HL-60 (cell line): ENCODE data around the gene GAK.

Source experiments
- DNase-seq, 2 experiments: peaks; one replicate each; pipeline ENCODE4 v3.0.0-alpha.2; 2010 to 2020; ENCODE audit warnings: low read depth in 1 of 2, low spot score in 1 of 2
- H3K27ac ChIP-seq: fragments of 250-450 bp; sonication (Bioruptor Pico); replicated peaks from 2 replicates; pipeline ENCODE4 v1.5.1; 2020; ENCODE audit warnings: mild to moderate bottlenecking, moderate library complexity
- H3K27me3 ChIP-seq: fragments of 250-450 bp; sonication (Bioruptor Pico); 2 replicates; pipeline ENCODE4 v1.5.1; 2021; ENCODE audit warnings: mild to moderate bottlenecking, moderate library complexity; ENCODE audit not compliant: insufficient read depth, poor library complexity, severe bottlenecking
- H3K4me3 ChIP-seq: replicated peaks from 2 replicates; pipeline ENCODE4 v1.5.1; 2011; ENCODE audit warnings: mild to moderate bottlenecking, control low read depth, low read length; ENCODE audit not compliant: insufficient read depth
- GABPA ChIP-seq: IDR thresholded peaks from 2 replicates; pipeline ENCODE4 v1.6.1; 2012; ENCODE audit warnings: low read depth
- POLR2AphosphoS5 ChIP-seq: IDR thresholded peaks from 2 replicates; pipeline ENCODE4 v1.6.1; 2012; ENCODE audit warnings: low read depth
- SPI1 ChIP-seq: IDR thresholded peaks from 2 replicates; pipeline ENCODE4 v1.6.1; 2012; ENCODE audit warnings: low read depth, mild to moderate bottlenecking, borderline replicate concordance
- TF ChIP-seq, protein P1 (sequence below): IDR thresholded peaks from one replicate; pipeline ENCODE4 v1.5.1; 2011; ENCODE audit warnings: low read length, control low read depth, inconsistent platforms; ENCODE audit not compliant: insufficient read depth
- TF ChIP-seq, protein P2 (sequence below): IDR thresholded peaks from 2 replicates; pipeline ENCODE4 v1.6.1; 2012; ENCODE audit warnings: low read depth; ENCODE audit not compliant: insufficient replicate concordance

Gene GAK

DNA sequence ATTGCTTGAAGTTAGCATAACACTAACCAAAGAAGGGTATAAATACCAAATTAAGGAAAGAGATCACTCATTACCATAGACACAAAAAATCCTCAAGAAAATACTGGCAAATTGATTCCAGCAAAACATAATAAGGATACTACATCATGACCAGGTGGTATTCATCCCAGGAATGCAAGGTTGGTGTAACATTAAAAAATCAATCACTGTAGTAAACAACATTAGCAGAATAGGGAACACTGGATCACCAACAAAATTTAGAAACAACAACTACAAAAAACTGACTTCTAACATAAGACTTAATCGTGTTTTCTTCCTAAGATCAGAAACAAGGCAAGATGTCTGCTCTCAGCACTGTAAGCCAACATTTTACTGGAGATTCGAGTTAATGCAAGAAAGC, 14.1 kb downstream of the GAK start:
- TF ChIP-seq, protein P1, sequence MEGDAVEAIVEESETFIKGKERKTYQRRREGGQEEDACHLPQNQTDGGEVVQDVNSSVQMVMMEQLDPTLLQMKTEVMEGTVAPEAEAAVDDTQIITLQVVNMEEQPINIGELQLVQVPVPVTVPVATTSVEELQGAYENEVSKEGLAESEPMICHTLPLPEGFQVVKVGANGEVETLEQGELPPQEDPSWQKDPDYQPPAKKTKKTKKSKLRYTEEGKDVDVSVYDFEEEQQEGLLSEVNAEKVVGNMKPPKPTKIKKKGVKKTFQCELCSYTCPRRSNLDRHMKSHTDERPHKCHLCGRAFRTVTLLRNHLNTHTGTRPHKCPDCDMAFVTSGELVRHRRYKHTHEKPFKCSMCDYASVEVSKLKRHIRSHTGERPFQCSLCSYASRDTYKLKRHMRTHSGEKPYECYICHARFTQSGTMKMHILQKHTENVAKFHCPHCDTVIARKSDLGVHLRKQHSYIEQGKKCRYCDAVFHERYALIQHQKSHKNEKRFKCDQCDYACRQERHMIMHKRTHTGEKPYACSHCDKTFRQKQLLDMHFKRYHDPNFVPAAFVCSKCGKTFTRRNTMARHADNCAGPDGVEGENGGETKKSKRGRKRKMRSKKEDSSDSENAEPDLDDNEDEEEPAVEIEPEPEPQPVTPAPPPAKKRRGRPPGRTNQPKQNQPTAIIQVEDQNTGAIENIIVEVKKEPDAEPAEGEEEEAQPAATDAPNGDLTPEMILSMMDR, result no peak
- TF ChIP-seq POLR2AphosphoS5 (no peak), SPI1 (no peak), GABPA (no peak)
- TF ChIP-seq, protein P2, sequence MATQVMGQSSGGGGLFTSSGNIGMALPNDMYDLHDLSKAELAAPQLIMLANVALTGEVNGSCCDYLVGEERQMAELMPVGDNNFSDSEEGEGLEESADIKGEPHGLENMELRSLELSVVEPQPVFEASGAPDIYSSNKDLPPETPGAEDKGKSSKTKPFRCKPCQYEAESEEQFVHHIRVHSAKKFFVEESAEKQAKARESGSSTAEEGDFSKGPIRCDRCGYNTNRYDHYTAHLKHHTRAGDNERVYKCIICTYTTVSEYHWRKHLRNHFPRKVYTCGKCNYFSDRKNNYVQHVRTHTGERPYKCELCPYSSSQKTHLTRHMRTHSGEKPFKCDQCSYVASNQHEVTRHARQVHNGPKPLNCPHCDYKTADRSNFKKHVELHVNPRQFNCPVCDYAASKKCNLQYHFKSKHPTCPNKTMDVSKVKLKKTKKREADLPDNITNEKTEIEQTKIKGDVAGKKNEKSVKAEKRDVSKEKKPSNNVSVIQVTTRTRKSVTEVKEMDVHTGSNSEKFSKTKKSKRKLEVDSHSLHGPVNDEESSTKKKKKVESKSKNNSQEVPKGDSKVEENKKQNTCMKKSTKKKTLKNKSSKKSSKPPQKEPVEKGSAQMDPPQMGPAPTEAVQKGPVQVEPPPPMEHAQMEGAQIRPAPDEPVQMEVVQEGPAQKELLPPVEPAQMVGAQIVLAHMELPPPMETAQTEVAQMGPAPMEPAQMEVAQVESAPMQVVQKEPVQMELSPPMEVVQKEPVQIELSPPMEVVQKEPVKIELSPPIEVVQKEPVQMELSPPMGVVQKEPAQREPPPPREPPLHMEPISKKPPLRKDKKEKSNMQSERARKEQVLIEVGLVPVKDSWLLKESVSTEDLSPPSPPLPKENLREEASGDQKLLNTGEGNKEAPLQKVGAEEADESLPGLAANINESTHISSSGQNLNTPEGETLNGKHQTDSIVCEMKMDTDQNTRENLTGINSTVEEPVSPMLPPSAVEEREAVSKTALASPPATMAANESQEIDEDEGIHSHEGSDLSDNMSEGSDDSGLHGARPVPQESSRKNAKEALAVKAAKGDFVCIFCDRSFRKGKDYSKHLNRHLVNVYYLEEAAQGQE, result no peak
- Histone ChIP-seq H3K4me3 (no peak overlapping the region), H3K27ac (no peak overlapping the region), H3K27me3 (no peaks in the 10 kb centered on the region)
- no peak for DNase-seq

- H3K4me3 ChIP-seq, result no peak overlapping the region
- H3K27ac ChIP-seq, result no peak overlapping the region
- no peak for TF ChIP-seq POLR2AphosphoS5
- TF ChIP-seq, protein P1, result no peak
- no peak for TF ChIP-seq GABPA
- TF ChIP-seq, protein P2, result no peak
- no peak for TF ChIP-seq SPI1
- no peak for DNase-seq
- no peaks in the 10 kb centered on the region for H3K27me3 ChIP-seq
Measured at GRCh38 chr4:917466-917865, 14.7 kb downstream of the GAK start.

DNA sequence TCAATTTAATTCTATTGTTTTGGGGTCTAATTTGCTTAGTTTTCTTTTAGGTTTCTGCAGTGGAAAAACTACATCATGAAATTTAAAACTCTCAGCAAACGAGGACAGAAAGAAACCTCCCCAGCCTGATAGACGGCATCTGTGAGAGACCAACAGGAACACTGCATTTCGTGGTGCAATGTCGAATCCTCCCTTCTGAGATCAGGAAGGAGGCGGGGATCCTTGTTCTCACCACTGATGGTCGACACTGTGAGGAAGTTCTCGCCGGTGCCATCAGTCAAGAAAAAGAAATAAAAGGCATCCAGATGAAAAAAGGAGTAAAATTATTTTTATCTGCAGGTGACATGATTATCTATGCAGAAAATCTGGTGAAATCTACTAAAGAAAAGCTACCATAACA, 16.5 kb downstream of the GAK start:
- Histone ChIP-seq H3K27me3 (no peaks in the 10 kb centered on the region), H3K4me3 (peak overlapping the region; percentile 12), H3K27ac (no peak overlapping the region)
- TF ChIP-seq, protein P1, result no peak
- TF ChIP-seq SPI1, result peak; percentile 19; the same call in 1 of the 2 replicates
- TF ChIP-seq, protein P2, result no peak
- no peak for TF ChIP-seq GABPA
- no peak for TF ChIP-seq POLR2AphosphoS5
- DNase-seq, result peak; percentile 51 to 79
